Neural cell (in vitro differentiated cells): ENCODE measurements around the gene CATSPERD. TPM values are rescaled to one million over a fixed set of nuclear protein-coding genes. Genes with fewer than 3 reads are reported as not detected.

Experiments
- H2AFZ ChIP-seq: fragments of 200-600, 300-800 bp; sonication (generic), shearing (Covaris generic); 2 replicates; pipeline ENCODE4 v1.6.0; 2014; ENCODE audit warnings: low read depth, mild to moderate bottlenecking, antibody characterized with exemption, low read length, moderate library complexity
- H3F3A ChIP-seq: fragments of 200-600 bp; shearing (Covaris generic); 2 replicates; pipeline ENCODE4 v1.6.1; 2016; ENCODE audit warnings: mild to moderate bottlenecking, moderate library complexity, mixed read lengths, antibody characterized with exemption, low read length; ENCODE audit not compliant: insufficient read depth, poor library complexity, severe bottlenecking
- H3K27ac ChIP-seq: fragments of 200-600, 300-800 bp; sonication (generic), shearing (Covaris generic); 2 replicates; pipeline ENCODE4 v1.5.1; 2014; ENCODE audit warnings: mild to moderate bottlenecking, low read length, moderate library complexity
- H3K27me3 ChIP-seq: fragments of 300-800, 200-600 bp; sonication (generic), shearing (Covaris generic); 2 replicates; pipeline ENCODE4 v1.6.0; 2014; ENCODE audit warnings: mild to moderate bottlenecking, low read depth, low read length, moderate library complexity; ENCODE audit not compliant: insufficient read depth
- H3K36me3 ChIP-seq: fragments of 300-800, 200-600 bp; sonication (generic), shearing (Covaris generic); 2 replicates; pipeline ENCODE4 v1.5.1; 2014; ENCODE audit warnings: mild to moderate bottlenecking, antibody characterized with exemption, low read length, moderate library complexity; ENCODE audit not compliant: insufficient read depth
- H3K4me2 ChIP-seq: fragments of 300-800, 200-600 bp; sonication (generic), shearing (Covaris generic); 2 replicates; pipeline ENCODE4 v1.6.0; 2014; ENCODE audit warnings: mild to moderate bottlenecking, low read length
- H3K4me3 ChIP-seq: fragments of 300-800, 200-600 bp; sonication (generic), shearing (Covaris generic); 2 replicates; pipeline ENCODE4 v1.5.1; 2014; ENCODE audit warnings: mild to moderate bottlenecking, low read length, moderate library complexity
- H3K79me2 ChIP-seq: fragments of 200-600 bp; shearing (Covaris generic); replicated peaks from 2 replicates; pipeline ENCODE4 v1.6.0; 2014; ENCODE audit warnings: mild to moderate bottlenecking, low read length, moderate library complexity; ENCODE audit not compliant: insufficient read depth
- H3K9ac ChIP-seq: fragments of 300-800, 200-600 bp; sonication (generic), shearing (Covaris generic); 2 replicates; pipeline ENCODE4 v1.6.1; 2016; ENCODE audit warnings: mild to moderate bottlenecking, low read length, mixed read lengths
- H3K9me2 ChIP-seq: fragments of 200-600 bp; shearing (Covaris generic); 2 replicates; pipeline ENCODE4 v1.6.1; 2016; ENCODE audit warnings: mild to moderate bottlenecking, low read length, mixed read lengths; ENCODE audit not compliant: insufficient read depth
- H3K9me3 ChIP-seq: fragments of 200-600, 300-800 bp; sonication (generic), shearing (Covaris generic); 2 replicates; pipeline ENCODE4 v1.6.1; 2016; ENCODE audit warnings: mild to moderate bottlenecking, mixed run types, low read length, moderate library complexity, mixed read lengths
- H4K20me1 ChIP-seq: fragments of 200-600 bp; shearing (Covaris generic); 2 replicates; pipeline ENCODE4 v1.6.1; 2016; ENCODE audit warnings: mild to moderate bottlenecking, mixed run types; ENCODE audit not compliant: insufficient read depth
- CTCF ChIP-seq: fragments of 450-650 bp; IDR thresholded peaks from 2 replicates; pipeline ENCODE4 v1.5.1; 2014; ENCODE audit warnings: antibody characterized with exemption, mild to moderate bottlenecking, moderate library complexity; ENCODE audit not compliant: poor library complexity, severe bottlenecking
- EP300 ChIP-seq: fragments of 450-650 bp; conservative IDR thresholded peaks from 2 replicates; pipeline ENCODE4 v1.6.1; 2014; ENCODE audit warnings: antibody characterized with exemption, mild to moderate bottlenecking, moderate library complexity; ENCODE audit not compliant: poor library complexity, severe bottlenecking
- EZH2 ChIP-seq: fragments of 200-600, 300-800 bp; shearing (Covaris generic), sonication (generic); IDR thresholded peaks from 2 replicates; pipeline ENCODE4 v1.6.1; 2014; ENCODE audit warnings: antibody characterized with exemption, low read length, borderline replicate concordance, mild to moderate bottlenecking; ENCODE audit not compliant: insufficient read depth, poor library complexity, severe bottlenecking
- POLR2AphosphoS5 ChIP-seq: IDR thresholded peaks from 2 replicates; pipeline ENCODE4 v1.6.1; 2012
- RAD21 ChIP-seq: fragments of 450-650 bp; conservative IDR thresholded peaks from 2 replicates; pipeline ENCODE4 v1.6.1; 2014; ENCODE audit warnings: antibody characterized with exemption, mild to moderate bottlenecking, moderate library complexity
- REST ChIP-seq: IDR thresholded peaks from 2 replicates; pipeline ENCODE4 v1.6.1; 2012; ENCODE audit warnings: borderline replicate concordance
- SMC3 ChIP-seq: fragments of 450-650 bp; conservative IDR thresholded peaks from 2 replicates; pipeline ENCODE4 v1.6.1; 2014; ENCODE audit warnings: antibody characterized with exemption, mild to moderate bottlenecking, moderate library complexity; ENCODE audit not compliant: poor library complexity
- TAF1 ChIP-seq: IDR thresholded peaks from 2 replicates; pipeline ENCODE4 v1.6.1; 2012; ENCODE audit warnings: low read depth
- polyA plus RNA-seq: library from polyadenylated mRNA; depleted of rRNA; stranded (reverse); fragments of >200 nt; gene quantifications from 2 replicates; pipeline ENCODE4 v1.2.3, GENCODE V29; 2014

The CATSPERD gene
- polyA plus RNA-seq, 1 donor from 2014 or later: not detected

- no peak overlapping the region for H3K9ac ChIP-seq
- TF ChIP-seq EP300 (no peak), CTCF (no peak), RAD21 (no peak), SMC3 (no peak), TAF1 (no peak), EZH2 (no peak), REST (no peak), POLR2AphosphoS5 (no peak)
- H3K4me2 ChIP-seq: no peak overlapping the region
- H3F3A ChIP-seq: no peaks in the 10 kb centered on the region
- H3K79me2 ChIP-seq: no peaks in the 10 kb centered on the region
- no peaks in the 10 kb centered on the region for H3K27me3 ChIP-seq
- H3K27ac ChIP-seq: no peak overlapping the region
- H3K36me3 ChIP-seq: no peaks in the 10 kb centered on the region
- H4K20me1 ChIP-seq: no peaks in the 10 kb centered on the region
- no peaks in the 10 kb centered on the region for H3K9me3 ChIP-seq
- no peak overlapping the region for H2AFZ ChIP-seq
- no peaks in the 10 kb centered on the region for H3K9me2 ChIP-seq
- no peak overlapping the region for H3K4me3 ChIP-seq
These were observed 65.0 kb downstream of the CATSPERD start for GRCh38 chr19:5785423-5785822.

DNA sequence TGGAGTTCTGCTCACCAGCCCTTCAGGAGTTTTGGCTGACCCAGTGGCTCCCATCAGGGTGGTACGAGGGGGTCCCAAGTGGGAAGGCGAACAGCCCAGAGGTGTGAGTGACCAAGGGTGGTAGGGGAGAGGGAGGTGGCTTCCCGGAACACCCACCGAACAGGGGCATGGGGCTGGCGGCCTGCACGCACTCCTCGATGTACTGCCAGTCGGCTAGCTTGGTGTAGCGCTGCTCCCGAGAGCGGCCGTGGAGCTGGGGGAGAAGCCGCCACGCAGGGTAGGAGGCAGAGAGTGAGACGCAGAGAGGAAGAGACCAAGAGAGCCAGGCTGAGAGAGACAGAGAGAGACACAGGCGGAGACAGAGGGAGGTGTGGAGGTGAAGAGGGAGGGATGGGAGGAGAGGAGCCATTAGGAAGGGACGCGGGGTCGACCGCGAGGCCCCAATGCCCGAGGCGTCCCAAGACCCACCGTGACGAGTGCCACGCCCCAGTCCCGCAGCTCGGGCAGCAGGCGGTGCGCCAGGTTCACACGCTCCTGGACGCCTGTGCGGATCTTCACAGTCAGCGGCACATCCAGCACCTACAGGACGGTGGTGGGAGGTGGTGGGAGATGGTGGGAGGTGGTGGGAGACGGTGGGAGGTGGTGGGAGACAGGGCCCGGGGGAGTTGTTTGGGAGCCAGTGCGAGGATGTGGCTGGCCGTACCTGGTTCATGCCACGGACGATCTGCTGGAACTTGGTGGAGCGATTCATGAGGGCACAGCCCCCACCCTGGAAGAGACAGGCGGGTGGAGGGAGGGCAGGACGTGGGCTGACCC, 66.4 kb downstream of the CATSPERD start:
- no peaks in the 10 kb centered on the region for H3K79me2 ChIP-seq
- no peak overlapping the region for H3K4me2 ChIP-seq
- H3K36me3 ChIP-seq: no peaks in the 10 kb centered on the region
- H3F3A ChIP-seq: no peaks in the 10 kb centered on the region
- no peaks in the 10 kb centered on the region for H3K9me3 ChIP-seq
- H4K20me1 ChIP-seq: no peaks in the 10 kb centered on the region
- no peak overlapping the region for H2AFZ ChIP-seq
- no peak overlapping the region for H3K4me3 ChIP-seq
- no peaks in the 10 kb centered on the region for H3K27me3 ChIP-seq
- H3K9ac ChIP-seq: no peak overlapping the region
- no peak overlapping the region for H3K27ac ChIP-seq
- TF ChIP-seq TAF1: no peak
- H3K9me2 ChIP-seq: no peaks in the 10 kb centered on the region
